ENCODE results near the gene EPN1.

The EPN1 gene

GRCh38 chr19:55680339-55681130 is 5.5 kb downstream of the EPN1 start:
- no peak for DNase-seq

- no peak for DNase-seq
Observed at GRCh38 chr19:55681131-55682092, 6.4 kb downstream of the EPN1 start.

- DNase-seq = no peak
Observed at GRCh38 chr19:55683449-55684261, 8.6 kb downstream of the EPN1 start.

- DNase-seq = no peak
Observed at GRCh38 chr19:55684946-55685681, 10.1 kb downstream of the EPN1 start.

GRCh38 chr19:55685776-55686175 is 10.8 kb downstream of the EPN1 start:
- DNase-seq = no peak

GRCh38 chr19:55686311-55687050 is 11.5 kb downstream of the EPN1 start:
- no peak for DNase-seq

GRCh38 chr19:55687281-55688201 is 12.5 kb downstream of the EPN1 start:
- no peak for DNase-seq

- no peak for DNase-seq
Observed at GRCh38 chr19:55688422-55689218, 13.6 kb downstream of the EPN1 start.

GRCh38 chr19:55689411-55690108 is 14.5 kb downstream of the EPN1 start:
- no peak for DNase-seq

- DNase-seq = no peak
Observed at GRCh38 chr19:55690109-55690768, 15.2 kb downstream of the EPN1 start.

GRCh38 chr19:55690769-55691545 is 15.9 kb downstream of the EPN1 start:
- no peak for DNase-seq

GRCh38 chr19:55691561-55692481 is 16.8 kb downstream of the EPN1 start:
- DNase-seq = no peak

GRCh38 chr19:55692681-55693081 is 17.7 kb downstream of the EPN1 start:
- no peak for DNase-seq

- DNase-seq = no peak
Observed at GRCh38 chr19:55693336-55693974, 18.4 kb downstream of the EPN1 start.

GRCh38 chr19:55694241-55694655 is 19.2 kb downstream of the EPN1 start:
- no peak for DNase-seq

All from suppressor macrophage treated with lipopolysaccharide for 4 hours (primary cell).